HG03432 (cell line): ENCODE measurements around the gene EIF2S1.
A peak's percentile ranks its signal among the peaks of the same experiment; 100 is the strongest.
"Not testable (repeated sequence)": the region's sequence is repeated elsewhere in the genome, so short reads cannot be mapped to it uniquely, and the experiment has no call there.

Experiments
- ATAC-seq: cut with Tn5 transposase; IDR thresholded peaks from one replicate; pipeline ENCODE4 v1.9.1; 2021; ENCODE audit warnings: mild to moderate bottlenecking, moderate library complexity; ENCODE audit not compliant: unreplicated experiment

The EIF2S1 gene

GRCh38 chr14:67371247-67372148, 11.4 kb downstream of the EIF2S1 start:
- ATAC-seq = no peak

GRCh38 chr14:67372833-67373232, 12.7 kb downstream of the EIF2S1 start:
- ATAC-seq = no peak

GRCh38 chr14:67373347-67373746, 13.2 kb downstream of the EIF2S1 start:
- ATAC-seq = peak; percentile 42

GRCh38 chr14:67377916-67378315, 17.8 kb downstream of the EIF2S1 start:
- ATAC-seq = no peak

- no peak for ATAC-seq
Measured at GRCh38 chr14:67385120-67385519, 25.0 kb downstream of the EIF2S1 start.

- no peak for ATAC-seq
Measured at GRCh38 chr14:67385618-67386017, 25.5 kb downstream of the EIF2S1 start.

GRCh38 chr14:67387195-67387594, 27.1 kb downstream of the EIF2S1 start:
- no peak for ATAC-seq

- no peak for ATAC-seq
Measured at GRCh38 chr14:67389275-67389674, 29.1 kb downstream of the EIF2S1 start.

- ATAC-seq = no peak
Measured at GRCh38 chr14:67389811-67390534, 29.8 kb downstream of the EIF2S1 start.

GRCh38 chr14:67391268-67391667, 31.1 kb downstream of the EIF2S1 start:
- ATAC-seq = no peak

- no peak for ATAC-seq
Measured at GRCh38 chr14:67392123-67392522, 32.0 kb downstream of the EIF2S1 start.

GRCh38 chr14:67392800-67393199, 32.7 kb downstream of the EIF2S1 start:
- no peak for ATAC-seq

- no peak for ATAC-seq
Measured at GRCh38 chr14:67393689-67394088, 33.6 kb downstream of the EIF2S1 start.

- ATAC-seq = no peak
Measured at GRCh38 chr14:67395086-67395875, 35.2 kb downstream of the EIF2S1 start.

- ATAC-seq = no peak
Measured at GRCh38 chr14:67395876-67396189, 35.7 kb downstream of the EIF2S1 start.

- ATAC-seq = no peak
Measured at GRCh38 chr14:67396381-67396970, 36.3 kb downstream of the EIF2S1 start.

GRCh38 chr14:67397536-67397935, 37.4 kb downstream of the EIF2S1 start:
- ATAC-seq = no peak

- no peak for ATAC-seq
Measured at GRCh38 chr14:67400434-67400833, 40.3 kb downstream of the EIF2S1 start.

- ATAC-seq = no peak
Measured at GRCh38 chr14:67405771-67406170, 45.6 kb downstream of the EIF2S1 start.

GRCh38 chr14:67408122-67408801, 48.1 kb downstream of the EIF2S1 start:
- ATAC-seq = not testable (repeated sequence)
